Measurements from ENCODE around the gene RHOT2.

DNA sequence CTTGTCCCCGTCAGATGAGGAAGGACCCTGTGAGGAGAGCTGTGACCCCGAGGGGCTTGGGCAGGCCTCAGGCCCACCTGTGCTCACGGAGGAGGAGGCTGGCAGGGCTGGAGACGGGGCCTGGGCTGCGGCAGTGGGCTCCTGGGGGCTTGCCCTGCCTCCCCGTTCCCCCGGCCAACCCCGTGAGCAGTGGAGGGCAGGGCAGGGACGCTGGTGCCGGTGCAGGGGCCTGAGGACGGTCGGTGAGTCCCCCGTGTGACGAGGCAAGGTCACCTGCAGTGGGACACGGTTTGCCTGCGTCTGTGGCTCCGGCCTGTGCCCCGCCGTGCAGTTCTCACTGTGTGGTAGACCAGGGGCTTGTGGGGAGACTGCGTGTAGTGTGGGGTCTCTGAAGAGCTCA, 8.3 kb upstream of the RHOT2 start:
- TF ChIP-seq GATA2 (IDR thresholded peaks at IDR 0.05; ENCODE audit: low read depth, low read length) (no peak), GATA3 (IDR thresholded peaks at IDR 0.05; ENCODE audit: low read depth, low read length) (no peak)
